ENCODE results near the gene CDH2. TPM values are rescaled to one million over a fixed set of nuclear protein-coding genes. Genes with fewer than 3 reads are reported as not detected.

Gene CDH2
- total and polyA plus RNA-seq, 7 donors, result 0.04 to 4.8 (median 0.52) TPM

DNA sequence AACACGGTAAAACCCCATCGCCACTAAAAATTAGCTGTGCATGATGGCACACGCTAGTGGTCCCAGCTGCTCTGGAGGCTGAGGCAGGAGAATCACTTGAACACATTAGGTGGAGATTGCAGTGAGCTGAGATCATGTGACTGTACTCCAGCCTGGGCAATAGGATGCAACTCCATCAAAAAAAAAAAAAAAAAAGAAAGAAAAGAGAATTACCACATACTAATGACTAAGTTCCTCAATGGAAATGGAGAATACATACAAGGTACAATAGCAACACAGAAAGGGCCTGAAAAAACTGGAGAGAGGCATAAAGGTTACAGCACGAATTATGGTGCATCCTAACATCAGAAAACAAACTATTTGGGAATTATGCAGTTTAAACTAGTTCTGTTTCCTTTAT lies 81.3 kb downstream of the CDH2 start:
- TF ChIP-seq, protein P1, sequence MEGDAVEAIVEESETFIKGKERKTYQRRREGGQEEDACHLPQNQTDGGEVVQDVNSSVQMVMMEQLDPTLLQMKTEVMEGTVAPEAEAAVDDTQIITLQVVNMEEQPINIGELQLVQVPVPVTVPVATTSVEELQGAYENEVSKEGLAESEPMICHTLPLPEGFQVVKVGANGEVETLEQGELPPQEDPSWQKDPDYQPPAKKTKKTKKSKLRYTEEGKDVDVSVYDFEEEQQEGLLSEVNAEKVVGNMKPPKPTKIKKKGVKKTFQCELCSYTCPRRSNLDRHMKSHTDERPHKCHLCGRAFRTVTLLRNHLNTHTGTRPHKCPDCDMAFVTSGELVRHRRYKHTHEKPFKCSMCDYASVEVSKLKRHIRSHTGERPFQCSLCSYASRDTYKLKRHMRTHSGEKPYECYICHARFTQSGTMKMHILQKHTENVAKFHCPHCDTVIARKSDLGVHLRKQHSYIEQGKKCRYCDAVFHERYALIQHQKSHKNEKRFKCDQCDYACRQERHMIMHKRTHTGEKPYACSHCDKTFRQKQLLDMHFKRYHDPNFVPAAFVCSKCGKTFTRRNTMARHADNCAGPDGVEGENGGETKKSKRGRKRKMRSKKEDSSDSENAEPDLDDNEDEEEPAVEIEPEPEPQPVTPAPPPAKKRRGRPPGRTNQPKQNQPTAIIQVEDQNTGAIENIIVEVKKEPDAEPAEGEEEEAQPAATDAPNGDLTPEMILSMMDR (IDR thresholded peaks at IDR 0.05), result no peak
- H3K4me1 ChIP-seq, result no peaks in the 10 kb centered on the region
- DNase-seq, result no peak
- no peaks in the 10 kb centered on the region for H3K9me3 ChIP-seq
- H3K27ac ChIP-seq, result no peak overlapping the region
- H3K36me3 ChIP-seq (ENCODE audit: insufficient read depth in 1 of 2, low read depth in 1 of 2), result no peaks in the 10 kb centered on the region
- no peak for ATAC-seq
- H3K4me3 ChIP-seq, result no peak overlapping the region
- intact Hi-C loops (cut with DNase I), result no loop called here
- 89 to 91% (median 90%) methylated on average over 4 of the region's 4 CpGs for WGBS, 3 donors
- no peaks in the 10 kb centered on the region for H3K27me3 ChIP-seq (ENCODE audit: insufficient read depth in 3 of 3, low read length in 2 of 3)

- 81 to 90% (median 86%) methylated on average over 3 of the region's 3 CpGs for WGBS, 3 donors
- no peak overlapping the region for H3K4me3 ChIP-seq
- no peaks in the 10 kb centered on the region for H3K36me3 ChIP-seq (ENCODE audit: insufficient read depth in 1 of 2, low read depth in 1 of 2)
- TF ChIP-seq, protein P1 (IDR thresholded peaks at IDR 0.05), result no peak
- H3K27me3 ChIP-seq (ENCODE audit: insufficient read depth in 3 of 3, low read length in 2 of 3), result no peaks in the 10 kb centered on the region
- H3K27ac ChIP-seq, result no peak overlapping the region
- ATAC-seq (no peak), DNase-seq (no peak)
- intact Hi-C loops (cut with DNase I), result no loop called here
- H3K4me1 ChIP-seq, result no peaks in the 10 kb centered on the region
- H3K9me3 ChIP-seq, result no peaks in the 10 kb centered on the region
Observed at GRCh38 chr18:28095041-28095440, 81.9 kb downstream of the CDH2 start.

GRCh38 chr18:28091197-28091596 lies 85.7 kb downstream of the CDH2 start:
- no peak for ATAC-seq
- WGBS, 3 donors, result 35 to 38% (median 35%) methylated on average over 2 of the region's 2 CpGs
- Histone ChIP-seq H3K27ac (no peak overlapping the region), H3K4me1 (no peaks in the 10 kb centered on the region), H3K27me3 (ENCODE audit: insufficient read depth in 3 of 3, low read length in 2 of 3) (no peaks in the 10 kb centered on the region), H3K36me3 (ENCODE audit: insufficient read depth in 1 of 2, low read depth in 1 of 2) (no peaks in the 10 kb centered on the region), H3K9me3 (no peaks in the 10 kb centered on the region), H3K4me3 (no peak overlapping the region)
- intact Hi-C loops (cut with DNase I), result no loop called here
- no peak for DNase-seq
- TF ChIP-seq, protein P1 (IDR thresholded peaks at IDR 0.05), result no peak

GRCh38 chr18:28088477-28088876 lies 88.5 kb downstream of the CDH2 start:
- DNase-seq (no peak), ATAC-seq (no peak)
- H3K9me3 ChIP-seq, result no peaks in the 10 kb centered on the region
- intact Hi-C loops (cut with DNase I), result no loop called here
- 91 to 94% (median 94%) methylated on average over 3 of the region's 3 CpGs for WGBS, 3 donors
- H3K27ac ChIP-seq, result no peak overlapping the region
- H3K27me3 ChIP-seq (ENCODE audit: insufficient read depth in 3 of 3, low read length in 2 of 3), result no peaks in the 10 kb centered on the region
- H3K4me1 ChIP-seq, result no peaks in the 10 kb centered on the region
- H3K4me3 ChIP-seq, result no peak overlapping the region
- TF ChIP-seq, protein P1 (IDR thresholded peaks at IDR 0.05), result no peak
- H3K36me3 ChIP-seq (ENCODE audit: insufficient read depth in 1 of 2, low read depth in 1 of 2), result no peaks in the 10 kb centered on the region
